Activated CD8-positive, alpha-beta T cell treated with anti-CD3 and anti-CD28 coated beads, Interleukin-2, amount 10 ng/mL, durations not matched to agents 7 days and 5 days (primary cell): Measurements from ENCODE around the gene NEK5. TPM values are rescaled to one million over a fixed set of nuclear protein-coding genes. Genes with fewer than 3 reads are reported as not detected.
"Not testable (repeated sequence)": the region's sequence is repeated elsewhere in the genome, so short reads cannot be mapped to it uniquely, and the experiment has no call there.

Source experiments
- ATAC-seq: fragments of 150-1000 bp; cut with Tn5 transposase; one replicate; pipeline ENCODE4 v1.10.0; 2021; ENCODE audit warnings: moderate library complexity
- CTCF ChIA-PET: fragments of 350-600 bp; sonication (Branson Sonifier 250); formaldehyde crosslinking; loops from one replicate; lab custom pipeline; 2021; ENCODE audit warnings: antibody characterized with exemption; lab: Charles Lee
- POLR2A ChIA-PET: fragments of 350-600 bp; sonication (Branson Sonifier 250); formaldehyde crosslinking; loops from one replicate; lab custom pipeline; 2021; ENCODE audit warnings: antibody characterized with exemption; lab: Charles Lee
- DNase-seq: peaks from one replicate; pipeline ENCODE4 v3.0.0-alpha.2; 2020
- H3K27ac Mint-ChIP-seq: one replicate; pipeline ENCODE4 v1.8.0; 2021; ENCODE audit warnings: mild to moderate bottlenecking, mixed read lengths
- H3K27me3 Mint-ChIP-seq: one replicate; pipeline ENCODE4 v1.8.0; 2021; ENCODE audit warnings: low read depth, mixed read lengths
- H3K36me3 Mint-ChIP-seq: one replicate; pipeline ENCODE4 v1.8.0; 2021; ENCODE audit warnings: low read depth, mixed read lengths
- H3K4me1 Mint-ChIP-seq: one replicate; pipeline ENCODE4 v1.8.0; 2021; ENCODE audit warnings: low read depth, mixed read lengths
- H3K4me3 Mint-ChIP-seq: one replicate; pipeline ENCODE4 v1.8.0; 2021; ENCODE audit warnings: mild to moderate bottlenecking, mixed read lengths
- H3K9me3 Mint-ChIP-seq: one replicate; pipeline ENCODE4 v1.8.0; 2022; ENCODE audit warnings: mixed read lengths; ENCODE audit not compliant: insufficient read depth
- total RNA-seq, 2 experiments: library from RNA; stranded (reverse); gene quantifications; one replicate each; pipeline ENCODE4 v1.2.3, GENCODE V29; 2021

NEK5 gene
- not detected for total RNA-seq

DNA sequence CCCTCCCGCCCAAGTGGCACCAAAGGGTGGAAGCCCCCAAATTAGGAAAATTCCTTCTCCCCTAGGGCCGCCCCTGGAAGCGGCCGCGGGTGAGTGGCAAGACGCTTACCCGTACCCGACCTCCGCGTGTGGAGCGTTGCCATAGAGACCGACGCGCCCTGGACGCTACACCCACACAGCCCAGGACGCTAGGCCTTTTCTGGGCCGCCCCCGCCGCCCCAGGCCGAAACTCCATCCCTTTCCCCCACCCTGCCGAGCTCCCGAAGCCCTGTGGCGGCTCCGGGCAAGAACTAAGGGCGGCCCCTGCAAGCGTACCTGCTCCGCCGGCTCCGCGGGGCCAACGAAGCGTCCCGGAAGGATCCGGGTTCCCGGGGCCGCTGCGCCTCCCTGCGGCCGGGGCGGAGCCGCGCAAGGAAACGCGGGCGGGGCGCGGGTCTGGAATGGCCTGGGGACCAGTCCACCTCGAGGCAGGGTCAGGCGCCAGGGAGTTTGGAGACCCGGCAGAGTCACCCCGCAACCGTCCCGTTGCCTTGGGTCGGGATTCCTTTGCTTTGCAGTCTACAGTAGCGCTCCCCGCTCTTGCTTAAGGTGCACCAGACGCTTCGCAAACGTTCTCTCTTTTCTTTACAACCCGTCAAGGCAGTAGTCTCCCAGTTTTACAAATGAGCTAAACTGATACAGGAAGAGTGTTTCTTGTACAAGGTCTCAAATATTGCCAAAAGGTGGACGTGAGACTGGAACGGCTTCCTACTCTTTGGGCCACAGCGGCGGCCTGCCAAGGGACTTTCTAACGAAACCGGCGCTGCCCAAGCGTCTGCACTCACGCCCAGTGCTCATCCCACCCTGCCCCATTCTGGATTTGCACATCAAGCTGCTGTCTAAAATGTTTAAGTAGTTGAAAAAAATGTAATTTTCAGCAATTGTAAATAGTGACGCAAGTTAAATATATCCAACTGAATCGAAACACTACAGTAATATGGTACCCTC is at the start of gene NEK5:
TSS of gene NEK5 (minus strand) at position 360 of the 987 bp plus-strand sequence. CDS start 1,591 bp downstream, outside the sequence.
- no peaks in the 10 kb centered on the region for H3K9me3 Mint-ChIP-seq
- ChIA-PET CTCF (interaction anchor here (0.9 to 5.0 kb wide), 11 partner anchors 16 to 331 kb away, joined by 3 to 45 read pairs (median 4); no protein-coding TSS in a partner anchor), POLR2A (no interaction called here)
- ATAC-seq (peak; percentile 89), DNase-seq (peak; percentile 60)
- peaks cover 16% of the 10 kb centered on the region for H3K4me1 Mint-ChIP-seq
- H3K27me3 Mint-ChIP-seq = peaks cover 17% of the 10 kb centered on the region
- no peaks in the 10 kb centered on the region for H3K36me3 Mint-ChIP-seq
- H3K27ac Mint-ChIP-seq = no peak within 1 kb of the TSS
- H3K4me3 Mint-ChIP-seq = peak within 1 kb of the TSS; percentile 72

- peaks cover 39% of the 10 kb centered on the region for H3K36me3 Mint-ChIP-seq
- H3K27ac Mint-ChIP-seq = no peak overlapping the region
- POLR2A ChIA-PET = no interaction called here
- no peaks in the 10 kb centered on the region for H3K27me3 Mint-ChIP-seq
- no peak overlapping the region for H3K4me3 Mint-ChIP-seq
- peaks cover 2% of the 10 kb centered on the region for H3K4me1 Mint-ChIP-seq
- DNase-seq (no peak), ATAC-seq (no peak)
- CTCF ChIA-PET = no interaction called here
- H3K9me3 Mint-ChIP-seq = no peaks in the 10 kb centered on the region
Observed at GRCh38 chr13:52177276-52177675, 48.4 kb upstream of the NEK5 start.

GRCh38 chr13:52173970-52174369 is 45.1 kb upstream of the NEK5 start:
- H3K4me3 Mint-ChIP-seq, H3K9me3 Mint-ChIP-seq, H3K27ac Mint-ChIP-seq, DNase-seq, POLR2A ChIA-PET, CTCF ChIA-PET, H3K27me3 Mint-ChIP-seq, ATAC-seq, H3K4me1 Mint-ChIP-seq: not testable (repeated sequence)
- peaks cover 35% of the 10 kb centered on the region for H3K36me3 Mint-ChIP-seq

DNA sequence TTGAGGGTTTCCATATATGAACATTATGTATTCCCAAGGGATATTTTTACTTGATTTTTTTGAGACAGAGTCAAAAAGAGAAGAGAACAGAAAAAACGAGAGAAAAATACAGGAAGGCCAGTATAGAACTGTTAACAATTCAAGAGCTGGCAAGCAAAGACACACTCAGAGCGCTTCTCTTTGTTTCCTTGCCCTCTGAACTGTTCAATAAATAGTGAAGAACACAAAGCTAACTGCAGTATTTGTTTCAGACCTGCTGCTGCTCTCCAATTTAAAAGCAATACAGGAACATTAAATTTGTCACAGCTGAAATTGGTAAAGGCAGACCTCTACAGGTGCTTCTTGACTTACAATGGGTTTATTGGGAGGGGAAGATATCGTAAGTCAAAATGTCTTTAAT is 44.5 kb upstream of the NEK5 start:
- Mint-ChIP-seq H3K4me3 (no peak overlapping the region), H3K9me3 (no peaks in the 10 kb centered on the region), H3K36me3 (peaks cover 35% of the 10 kb centered on the region), H3K27ac (no peak overlapping the region), H3K27me3 (no peaks in the 10 kb centered on the region), H3K4me1 (no peaks in the 10 kb centered on the region)
- DNase-seq = no peak
- ATAC-seq = no peak
- CTCF ChIA-PET = no interaction called here
- POLR2A ChIA-PET = interaction anchor here (0.6 kb wide), 1 partner anchor 278 kb away, joined by 3 read pairs; no protein-coding TSS in a partner anchor

GRCh38 chr13:52171686-52172085 is 42.8 kb upstream of the NEK5 start:
- H3K4me1 Mint-ChIP-seq, H3K27ac Mint-ChIP-seq, ATAC-seq, H3K27me3 Mint-ChIP-seq, DNase-seq, H3K4me3 Mint-ChIP-seq, POLR2A ChIA-PET, CTCF ChIA-PET, H3K9me3 Mint-ChIP-seq: not testable (repeated sequence)
- peaks cover 31% of the 10 kb centered on the region for H3K36me3 Mint-ChIP-seq

DNA sequence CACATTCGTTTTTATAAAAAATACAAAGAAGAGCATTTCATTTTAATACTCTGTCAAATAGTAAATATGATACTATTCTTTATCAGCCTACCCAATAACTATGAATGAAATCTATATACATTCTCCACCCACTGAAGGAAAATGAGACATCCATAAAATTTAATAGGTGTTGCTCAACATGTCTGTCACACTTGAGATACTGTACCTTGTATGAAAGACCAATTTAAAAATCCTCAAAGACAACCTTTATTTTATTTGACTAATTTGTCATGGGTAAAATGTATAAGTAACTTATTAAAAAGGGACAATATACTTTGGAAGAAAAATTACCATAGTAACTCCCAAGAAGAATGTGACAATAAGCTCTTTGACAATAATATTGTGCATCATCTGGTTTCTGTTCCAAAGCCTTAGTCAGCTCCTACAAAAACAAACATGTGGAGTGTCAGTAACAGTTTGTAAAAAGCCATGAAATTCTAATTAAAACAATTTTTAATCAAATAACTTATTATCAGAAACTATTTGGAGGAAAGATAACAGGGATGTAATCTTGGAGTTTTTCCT is 42.0 kb upstream of the NEK5 start:
- not testable (repeated sequence) for DNase-seq

GRCh38 chr13:52169839-52170238 is 41.0 kb upstream of the NEK5 start:
- ATAC-seq (no peak), DNase-seq (no peak)

More for the DNA sequence above, 42.0 kb upstream of the NEK5 start:
- ATAC-seq, H3K4me1 Mint-ChIP-seq, H3K9me3 Mint-ChIP-seq, CTCF ChIA-PET, H3K27ac Mint-ChIP-seq, H3K4me3 Mint-ChIP-seq, H3K27me3 Mint-ChIP-seq, POLR2A ChIA-PET: not testable (repeated sequence)
- H3K36me3 Mint-ChIP-seq = peaks cover 32% of the 10 kb centered on the region

DNA sequence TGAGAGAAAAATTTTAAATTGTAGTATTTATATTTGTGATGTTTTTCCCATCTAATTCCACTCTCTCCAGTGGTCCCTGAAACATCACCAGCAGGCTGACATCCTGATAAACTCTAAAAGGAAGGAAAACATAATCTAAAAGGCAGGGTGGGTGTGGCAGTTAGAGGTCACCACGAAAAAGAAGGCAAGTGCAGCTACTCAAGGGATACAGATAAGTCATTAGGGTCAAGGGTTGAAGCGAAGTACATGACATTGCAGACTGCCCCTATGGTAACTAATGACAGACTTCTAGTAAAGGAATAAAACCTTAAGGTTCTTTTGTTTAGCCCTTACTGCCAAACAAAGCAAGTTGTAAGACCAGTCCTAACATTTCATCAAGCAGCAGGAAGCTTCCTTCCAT is 36.5 kb upstream of the NEK5 start:
- ChIA-PET CTCF (no interaction called here), POLR2A (interaction anchor here (0.5 kb wide), 1 partner anchor 365 kb away, joined by 3 read pairs; no protein-coding TSS in a partner anchor)
- H3K4me3 Mint-ChIP-seq = no peak overlapping the region
- ATAC-seq (no peak), DNase-seq (no peak)
- H3K9me3 Mint-ChIP-seq = no peaks in the 10 kb centered on the region
- H3K27ac Mint-ChIP-seq = no peak overlapping the region
- H3K36me3 Mint-ChIP-seq = peaks cover 10% of the 10 kb centered on the region
- H3K27me3 Mint-ChIP-seq = no peaks in the 10 kb centered on the region
- peaks cover 11% of the 10 kb centered on the region for H3K4me1 Mint-ChIP-seq

More at GRCh38 chr13:52169839-52170238, 41.0 kb upstream of the NEK5 start:
- ChIA-PET CTCF (no interaction called here), POLR2A (no interaction called here)
- Mint-ChIP-seq H3K36me3 (peaks cover 30% of the 10 kb centered on the region), H3K9me3 (no peaks in the 10 kb centered on the region), H3K4me1 (no peaks in the 10 kb centered on the region), H3K27me3 (no peaks in the 10 kb centered on the region), H3K27ac (no peak overlapping the region), H3K4me3 (no peak overlapping the region)

- peaks cover 13% of the 10 kb centered on the region for H3K4me1 Mint-ChIP-seq
- DNase-seq = no peak
- H3K4me3 Mint-ChIP-seq = no peak overlapping the region
- no peak for ATAC-seq
- no peak overlapping the region for H3K27ac Mint-ChIP-seq
- no peaks in the 10 kb centered on the region for H3K9me3 Mint-ChIP-seq
- CTCF ChIA-PET = interaction anchor here (1.8 kb wide), 1 partner anchor 37 kb away, joined by 3 read pairs; no protein-coding TSS in a partner anchor
- peaks cover 11% of the 10 kb centered on the region for H3K36me3 Mint-ChIP-seq
- peaks cover under 1% of the 10 kb centered on the region for H3K27me3 Mint-ChIP-seq
- POLR2A ChIA-PET = no interaction called here
Observed at GRCh38 chr13:52164989-52165388, 36.1 kb upstream of the NEK5 start.

- H3K27me3 Mint-ChIP-seq, H3K4me3 Mint-ChIP-seq, H3K9me3 Mint-ChIP-seq, H3K27ac Mint-ChIP-seq, DNase-seq, POLR2A ChIA-PET, ATAC-seq: not testable (repeated sequence)
- Mint-ChIP-seq H3K36me3 (peaks cover 15% of the 10 kb centered on the region), H3K4me1 (peaks cover 19% of the 10 kb centered on the region)
- CTCF ChIA-PET = interaction anchor here (1.8 kb wide), 1 partner anchor 36 kb away, joined by 3 read pairs; no protein-coding TSS in a partner anchor
Observed at GRCh38 chr13:52163878-52164277, 35.0 kb upstream of the NEK5 start.

- H3K27me3 Mint-ChIP-seq = peaks cover 15% of the 10 kb centered on the region
- ATAC-seq (no peak), DNase-seq (no peak)
- CTCF ChIA-PET = no interaction called here
- H3K4me3 Mint-ChIP-seq = no peak overlapping the region
- POLR2A ChIA-PET = no interaction called here
- H3K27ac Mint-ChIP-seq = no peak overlapping the region
- H3K36me3 Mint-ChIP-seq = peaks cover 13% of the 10 kb centered on the region
- no peaks in the 10 kb centered on the region for H3K9me3 Mint-ChIP-seq
- H3K4me1 Mint-ChIP-seq = peaks cover 27% of the 10 kb centered on the region
Observed at GRCh38 chr13:52162279-52163101, 33.6 kb upstream of the NEK5 start.
